B cell (primary cell): Measurements from ENCODE around the gene RNGTT.

ENCODE experiments used
- EZH2 ChIP-seq: IDR thresholded peaks from 2 replicates; pipeline ENCODE4 v1.6.1; 2012; ENCODE audit warnings: borderline replicate concordance, low read depth, mild to moderate bottlenecking, moderate library complexity, low read length; ENCODE audit not compliant: insufficient read depth, poor library complexity, severe bottlenecking
- TF ChIP-seq, protein P1 (sequence below): fragments of 200-600 bp; IDR thresholded peaks from one replicate; pipeline ENCODE4 v1.8.0; 2022; ENCODE audit warnings: antibody characterized with exemption, mild to moderate bottlenecking

DNA sequence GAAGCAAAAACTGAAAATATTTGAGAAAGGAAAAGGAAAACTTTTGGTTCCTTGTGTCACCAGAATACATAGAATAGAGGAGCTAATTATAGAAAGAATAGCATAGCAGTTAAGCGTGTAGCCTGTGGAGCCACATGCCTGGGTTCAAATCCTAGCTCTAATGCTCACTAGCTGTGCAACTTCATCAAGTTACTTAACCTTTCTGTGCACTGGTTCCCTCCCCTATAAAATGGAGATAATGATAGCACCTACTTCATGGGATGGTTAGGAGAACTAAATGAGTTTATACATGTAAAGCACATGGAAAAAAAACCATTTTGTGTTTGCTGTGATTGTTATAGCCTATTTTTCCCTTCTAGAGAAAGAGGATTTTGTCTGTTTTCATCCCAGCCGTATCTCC, 24.5 kb upstream of the RNGTT start:
- no peak for TF ChIP-seq EZH2
- TF ChIP-seq, protein P1, sequence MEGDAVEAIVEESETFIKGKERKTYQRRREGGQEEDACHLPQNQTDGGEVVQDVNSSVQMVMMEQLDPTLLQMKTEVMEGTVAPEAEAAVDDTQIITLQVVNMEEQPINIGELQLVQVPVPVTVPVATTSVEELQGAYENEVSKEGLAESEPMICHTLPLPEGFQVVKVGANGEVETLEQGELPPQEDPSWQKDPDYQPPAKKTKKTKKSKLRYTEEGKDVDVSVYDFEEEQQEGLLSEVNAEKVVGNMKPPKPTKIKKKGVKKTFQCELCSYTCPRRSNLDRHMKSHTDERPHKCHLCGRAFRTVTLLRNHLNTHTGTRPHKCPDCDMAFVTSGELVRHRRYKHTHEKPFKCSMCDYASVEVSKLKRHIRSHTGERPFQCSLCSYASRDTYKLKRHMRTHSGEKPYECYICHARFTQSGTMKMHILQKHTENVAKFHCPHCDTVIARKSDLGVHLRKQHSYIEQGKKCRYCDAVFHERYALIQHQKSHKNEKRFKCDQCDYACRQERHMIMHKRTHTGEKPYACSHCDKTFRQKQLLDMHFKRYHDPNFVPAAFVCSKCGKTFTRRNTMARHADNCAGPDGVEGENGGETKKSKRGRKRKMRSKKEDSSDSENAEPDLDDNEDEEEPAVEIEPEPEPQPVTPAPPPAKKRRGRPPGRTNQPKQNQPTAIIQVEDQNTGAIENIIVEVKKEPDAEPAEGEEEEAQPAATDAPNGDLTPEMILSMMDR: no peak
